Kidney glomerular epithelial cell (primary cell): ENCODE measurements around the gene ORC1.

Source experiments
- DNase-seq: peaks from one replicate; lab custom pipeline; 2025; lab: John Stamatoyannopoulos, UW

Gene ORC1

DNA sequence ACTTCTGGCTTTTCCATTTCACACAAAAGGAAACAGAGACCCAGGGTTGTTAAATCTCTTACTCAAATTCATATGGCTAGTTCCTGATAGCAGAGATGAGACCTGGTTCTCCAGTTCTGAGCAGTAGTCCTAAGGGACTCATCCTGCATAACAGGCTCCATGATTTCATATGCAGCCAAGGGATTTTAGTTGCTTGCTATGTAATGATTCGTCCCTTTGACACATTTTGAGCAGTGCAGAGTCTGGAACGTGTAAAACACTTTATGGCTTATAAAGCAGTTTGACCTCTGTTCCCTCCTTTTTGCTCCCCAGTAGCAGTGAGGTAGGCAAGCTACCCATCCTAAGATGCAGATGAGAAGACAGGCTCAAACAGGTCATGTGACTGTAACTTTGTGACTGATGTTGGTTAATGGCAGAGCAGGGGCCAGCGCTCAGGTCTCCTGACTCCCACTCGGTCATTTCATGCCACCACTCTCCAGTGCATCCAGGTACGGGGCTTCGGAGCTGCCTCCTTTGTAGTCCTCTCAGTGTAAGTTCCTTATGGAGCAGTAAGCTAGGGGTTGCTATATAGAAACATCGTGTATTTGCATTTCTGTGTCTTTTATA is 62.5 kb downstream of the ORC1 start:
- DNase-seq, result no peak

DNA sequence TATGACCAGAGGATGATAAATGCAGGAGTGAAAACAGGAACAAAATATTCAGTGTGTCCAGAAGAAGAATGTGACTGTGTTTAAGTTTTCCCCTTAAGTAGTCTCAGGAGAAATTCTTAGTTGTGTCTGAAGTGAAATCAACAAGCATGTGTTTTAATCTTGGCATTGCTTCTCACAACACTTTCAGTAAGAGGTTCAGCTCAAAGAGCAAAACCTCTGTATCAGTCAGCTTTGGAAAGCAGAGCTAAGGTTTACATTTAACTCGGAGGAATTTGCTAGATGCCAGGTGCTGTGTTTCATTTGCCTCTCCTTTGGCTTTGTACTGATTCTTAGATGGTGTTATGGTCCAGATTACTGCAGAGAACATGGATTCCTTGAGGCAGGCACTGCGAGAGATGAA is 66.8 kb downstream of the ORC1 start:
- no peak for DNase-seq

DNA sequence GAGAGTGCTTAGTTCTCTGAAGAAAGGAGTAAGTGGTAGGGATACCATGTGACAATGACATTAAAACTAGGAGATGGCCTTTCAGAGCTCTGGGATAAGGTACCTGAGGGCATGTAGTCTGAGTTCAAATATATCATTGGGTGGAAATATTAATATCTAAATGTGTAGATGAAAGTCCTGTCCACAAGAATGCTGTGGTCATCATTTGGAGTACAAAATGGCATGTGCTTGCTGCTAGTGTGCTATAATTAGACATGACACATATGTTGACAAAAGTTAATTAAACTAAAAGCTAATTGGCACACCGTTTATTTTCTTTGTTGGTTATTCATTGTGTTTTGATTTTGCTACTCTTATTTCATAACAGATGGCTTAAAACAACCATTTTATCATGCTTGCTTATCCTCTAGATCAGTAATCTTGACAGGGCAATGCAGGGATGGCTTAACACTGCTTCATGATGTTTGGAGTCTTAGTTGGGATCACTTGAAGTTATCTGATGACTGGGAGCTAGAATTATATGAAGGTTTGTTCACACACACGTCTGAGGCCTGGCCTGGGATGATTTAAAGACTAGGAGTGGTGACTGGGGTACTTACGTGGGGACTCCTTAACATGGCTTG is 69.2 kb downstream of the ORC1 start:
- no peak for DNase-seq

DNA sequence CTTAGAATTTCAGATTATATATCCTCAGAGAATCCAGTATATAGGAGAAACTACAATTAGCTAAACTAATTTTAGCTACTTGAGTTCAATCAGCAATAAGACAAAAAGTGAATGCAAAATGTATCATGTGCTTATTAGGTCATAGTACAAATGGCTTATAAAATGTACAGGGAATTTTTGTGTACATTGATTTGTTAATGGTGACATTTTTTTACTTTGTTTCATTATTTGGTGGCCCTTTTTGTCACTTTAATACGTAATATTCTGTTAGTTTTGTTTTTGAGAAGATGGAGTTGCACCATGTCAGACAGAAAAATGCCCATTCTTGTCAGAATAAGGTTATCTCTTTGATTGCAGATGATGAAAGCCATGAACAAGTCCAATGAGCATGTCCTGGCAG is 71.8 kb downstream of the ORC1 start:
- no peak for DNase-seq

DNA sequence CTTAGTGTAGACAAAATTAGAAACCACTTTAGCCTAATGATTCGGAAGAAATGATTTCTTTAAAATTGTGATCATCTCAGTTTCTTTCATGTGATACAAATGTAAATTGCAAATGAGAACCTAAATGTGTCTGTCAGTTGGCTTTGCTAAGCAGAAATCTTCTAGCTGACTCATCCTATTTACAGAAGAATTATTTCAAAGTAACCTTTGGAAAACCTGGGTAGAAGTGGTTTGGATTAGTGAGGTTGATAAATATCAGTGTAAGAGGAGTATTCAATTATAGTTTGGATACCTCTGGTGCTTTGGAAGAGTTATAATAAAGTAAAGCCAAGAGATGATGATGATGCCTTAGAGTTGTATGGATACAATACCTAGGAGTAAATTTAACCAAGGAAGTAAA is 75.6 kb downstream of the ORC1 start:
- no peak for DNase-seq

DNA sequence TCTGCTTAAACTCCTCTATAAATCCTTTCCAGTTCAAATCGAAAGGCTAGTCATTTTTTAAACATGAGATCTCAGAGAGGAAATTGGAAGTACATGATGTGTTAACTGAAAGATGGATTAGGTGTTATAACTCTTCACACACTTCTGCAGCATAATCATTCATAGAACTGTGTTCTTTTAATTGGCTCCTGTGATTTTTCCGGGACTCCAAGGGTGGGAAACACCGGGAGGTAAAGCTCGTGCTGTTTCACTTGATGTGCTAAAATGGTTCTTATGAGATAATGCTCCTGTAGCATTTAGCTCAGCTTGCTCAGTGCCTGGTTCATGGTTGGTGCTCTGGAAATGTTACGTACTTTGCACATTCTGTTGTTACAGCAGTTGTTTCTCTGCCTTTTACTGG is 78.4 kb downstream of the ORC1 start:
- no peak for DNase-seq

DNA sequence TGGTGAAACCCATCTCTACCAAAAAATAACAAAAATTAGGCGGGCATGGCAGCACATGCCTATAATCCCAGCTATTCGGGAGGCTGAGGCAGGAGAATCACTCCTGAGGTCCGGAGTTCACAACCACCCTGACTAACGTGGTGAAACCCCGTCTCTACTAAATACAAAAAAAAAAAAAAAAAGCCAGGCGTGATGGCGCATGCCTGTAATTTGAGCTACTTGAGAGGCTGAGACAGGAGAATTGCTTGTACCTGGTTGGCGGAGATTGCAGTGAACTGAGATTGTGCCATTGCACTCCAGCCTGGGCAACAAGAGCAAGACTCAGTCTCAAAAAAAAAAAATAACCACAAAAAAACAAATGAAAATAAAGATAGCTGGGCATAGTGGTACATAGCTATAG is 80.5 kb downstream of the ORC1 start:
- DNase-seq, result no peak
